Trophoblast cell (in vitro differentiated cells and primary cell): ENCODE data around the gene PANX1.

Source experiments
- DNase-seq, 2 donors: peaks; one replicate each; pipeline ENCODE4 v3.0.0-alpha.2; 2016
- H2AFZ ChIP-seq: 2 replicates; pipeline ENCODE4 v1.6.1; 2013; ENCODE audit warnings: low read length, moderate library complexity, mild to moderate bottlenecking; ENCODE audit not compliant: insufficient read depth, poor library complexity
- H2AK5ac ChIP-seq: 2 replicates; pipeline ENCODE4 v1.6.1; 2013; ENCODE audit warnings: mild to moderate bottlenecking, low read length
- H2BK120ac ChIP-seq: 2 replicates; pipeline ENCODE4 v1.6.1; 2013; ENCODE audit warnings: low read length, mild to moderate bottlenecking, moderate library complexity; ENCODE audit not compliant: insufficient read depth, poor library complexity
- H2BK12ac ChIP-seq: 2 replicates; pipeline ENCODE4 v1.6.1; 2013; ENCODE audit warnings: mild to moderate bottlenecking, low read length, moderate library complexity
- H2BK5ac ChIP-seq: 2 replicates; pipeline ENCODE4 v1.6.1; 2013; ENCODE audit warnings: low read length, low read depth, moderate library complexity, mild to moderate bottlenecking; ENCODE audit not compliant: poor library complexity
- H3K14ac ChIP-seq: 2 replicates; pipeline ENCODE4 v1.6.1; 2013; ENCODE audit warnings: mild to moderate bottlenecking, low read length
- H3K18ac ChIP-seq: 2 replicates; pipeline ENCODE4 v1.6.1; 2013; ENCODE audit warnings: mild to moderate bottlenecking, low read length
- H3K23ac ChIP-seq: 2 replicates; pipeline ENCODE4 v1.6.1; 2013; ENCODE audit warnings: low read length
- H3K27ac ChIP-seq: 2 replicates; pipeline ENCODE4 v1.5.1; 2013; ENCODE audit warnings: low read depth, mild to moderate bottlenecking, inconsistent platforms, low read length, moderate library complexity
- H3K27me3 ChIP-seq: 2 replicates; pipeline ENCODE4 v1.6.1; 2013; ENCODE audit warnings: inconsistent platforms, mild to moderate bottlenecking, low read length, moderate library complexity; ENCODE audit not compliant: insufficient read depth
- H3K36me3 ChIP-seq, 2 experiments: 1 replicate in 1 of 2; 2 replicates in 1 of 2; pipeline ENCODE4 v1.6.1; 2013; ENCODE audit warnings: low read length in 2 of 2, mild to moderate bottlenecking in 2 of 2, moderate library complexity in 1 of 2; ENCODE audit not compliant: insufficient read depth in 2 of 2, control insufficient read depth in 1 of 2
- H3K4ac ChIP-seq: 2 replicates; pipeline ENCODE4 v1.6.1; 2013; ENCODE audit warnings: low read depth, mild to moderate bottlenecking, low read length, moderate library complexity
- H3K4me1 ChIP-seq, 2 experiments: 1 replicate in 1 of 2; 2 replicates in 1 of 2; pipeline ENCODE4 v1.6.1; 2013; ENCODE audit warnings: low read length in 2 of 2, mild to moderate bottlenecking in 2 of 2, moderate library complexity in 1 of 2; ENCODE audit not compliant: insufficient read depth in 2 of 2, control insufficient read depth in 1 of 2
- H3K4me2 ChIP-seq: 2 replicates; pipeline ENCODE4 v1.6.1; 2013; ENCODE audit warnings: inconsistent platforms, mild to moderate bottlenecking, low read length, moderate library complexity
- H3K4me3 ChIP-seq: 2 replicates; pipeline ENCODE4 v1.5.1; 2013; ENCODE audit warnings: mild to moderate bottlenecking, low read depth, low read length, inconsistent platforms
- H3K79me1 ChIP-seq: one replicate; pipeline ENCODE4 v1.6.1; 2013; ENCODE audit warnings: low read length
- H3K79me2 ChIP-seq: 2 replicates; pipeline ENCODE4 v1.6.1; 2013; ENCODE audit warnings: low read length, mild to moderate bottlenecking; ENCODE audit not compliant: control insufficient read depth, insufficient read depth, poor library complexity
- H3K9ac ChIP-seq: 2 replicates; pipeline ENCODE4 v1.6.1; 2013; ENCODE audit warnings: mild to moderate bottlenecking, low read length
- H3K9me3 ChIP-seq: 2 replicates; pipeline ENCODE4 v1.6.1; 2013; ENCODE audit warnings: low read depth, mild to moderate bottlenecking, control low read depth, inconsistent platforms, low read length; ENCODE audit not compliant: insufficient read depth
- H4K12ac ChIP-seq: 2 replicates; pipeline ENCODE4 v1.6.1; 2013; ENCODE audit warnings: low read depth, mild to moderate bottlenecking, low read length, moderate library complexity
- H4K8ac ChIP-seq: 2 replicates; pipeline ENCODE4 v1.6.1; 2013; ENCODE audit warnings: low read depth, mild to moderate bottlenecking, low read length, moderate library complexity
- H4K91ac ChIP-seq: one replicate; pipeline ENCODE4 v1.6.1; 2013; ENCODE audit warnings: low read depth, mild to moderate bottlenecking, low read length, moderate library complexity
- WGBS: extraction: QIAGEN DNeasy Blood & Tissue Kit; methylation state at CpG from one replicate; pipeline ENCODE4 v1.1.7; 2013; ENCODE audit warnings: missing lambda C conversion rate; ENCODE audit not compliant: insufficient read length, insufficient coverage; ENCODE audit errors: extremely low coverage; 5-methylcytosine and 5-hydroxymethylcytosine counted together

PANX1 gene

DNA sequence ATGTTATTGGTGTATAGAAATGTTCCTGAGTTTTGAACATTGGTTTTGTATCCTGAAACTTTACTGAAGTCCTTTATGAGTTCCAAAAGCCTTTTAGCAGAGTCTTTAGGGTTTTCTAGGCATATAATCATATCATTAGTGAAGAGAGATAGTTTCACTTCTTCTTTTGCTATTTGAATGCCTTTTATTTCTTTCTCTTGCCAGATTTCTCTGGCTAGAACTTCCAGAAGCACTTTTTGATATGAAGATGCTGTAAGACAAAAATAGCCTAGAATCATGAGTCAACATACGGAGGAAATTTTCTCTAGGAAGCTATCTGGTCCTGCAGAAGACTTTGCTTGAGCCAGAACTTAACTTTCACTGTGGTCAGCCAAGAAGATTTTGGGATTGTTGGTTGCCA lies 89.1 kb downstream of the PANX1 start:
- no peak overlapping the region for H2AK5ac ChIP-seq
- no peaks in the 10 kb centered on the region for H3K36me3 ChIP-seq
- H3K27me3 ChIP-seq = no peaks in the 10 kb centered on the region
- no peak overlapping the region for H3K4me3 ChIP-seq
- no peaks in the 10 kb centered on the region for H3K79me1 ChIP-seq
- no peak overlapping the region for H2BK120ac ChIP-seq
- H3K14ac ChIP-seq = no peak overlapping the region
- no peak overlapping the region for H3K27ac ChIP-seq
- H3K9me3 ChIP-seq = peaks cover 1% of the 10 kb centered on the region
- H3K18ac ChIP-seq = no peak overlapping the region
- no peak for DNase-seq
- no peak overlapping the region for H2AFZ ChIP-seq
- no peak overlapping the region for H4K91ac ChIP-seq
- no CpG with 5 or more reads among the region's 1 CpG for WGBS
- H3K4me2 ChIP-seq = no peak overlapping the region
- no peak overlapping the region for H4K8ac ChIP-seq
- H3K4me1 ChIP-seq = no peaks in the 10 kb centered on the region
- no peak overlapping the region for H3K23ac ChIP-seq
- H2BK12ac ChIP-seq = no peak overlapping the region
- no peak overlapping the region for H3K4ac ChIP-seq
- no peaks in the 10 kb centered on the region for H3K79me2 ChIP-seq
- no peak overlapping the region for H4K12ac ChIP-seq
- no peak overlapping the region for H2BK5ac ChIP-seq
- H3K9ac ChIP-seq = no peak overlapping the region

DNA sequence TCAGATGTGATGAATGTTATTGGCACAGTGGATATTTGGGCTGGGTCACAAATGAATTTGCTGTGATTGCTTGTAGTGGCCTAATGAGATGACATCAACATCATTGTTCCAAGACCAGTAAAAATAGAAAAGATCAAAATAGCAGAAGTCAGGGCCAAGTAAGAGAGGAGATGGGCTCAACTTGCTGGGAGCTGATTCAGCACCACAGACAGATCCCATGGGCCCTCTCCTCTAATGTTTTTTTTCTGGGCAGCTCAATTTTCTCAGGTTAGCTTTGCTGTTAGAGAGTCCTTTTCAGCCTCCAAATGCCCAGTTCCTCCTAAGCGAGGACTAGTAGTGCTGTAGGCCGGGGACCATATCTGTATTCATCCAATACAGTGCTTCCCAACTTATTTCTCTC lies 89.7 kb downstream of the PANX1 start:
- no peak overlapping the region for H3K9ac ChIP-seq
- no peak overlapping the region for H3K23ac ChIP-seq
- H4K8ac ChIP-seq = no peak overlapping the region
- H2BK120ac ChIP-seq = no peak overlapping the region
- no peaks in the 10 kb centered on the region for H3K79me2 ChIP-seq
- H3K79me1 ChIP-seq = no peaks in the 10 kb centered on the region
- no peak overlapping the region for H3K4me3 ChIP-seq
- H2AK5ac ChIP-seq = no peak overlapping the region
- no peak overlapping the region for H3K18ac ChIP-seq
- no peak overlapping the region for H2BK5ac ChIP-seq
- DNase-seq = no peak
- no peak overlapping the region for H4K12ac ChIP-seq
- no CpG with 5 or more reads among the region's 2 CpGs for WGBS
- H4K91ac ChIP-seq = no peak overlapping the region
- no peak overlapping the region for H3K14ac ChIP-seq
- H3K27ac ChIP-seq = no peak overlapping the region
- no peak overlapping the region for H3K4ac ChIP-seq
- peaks cover 1% of the 10 kb centered on the region for H3K9me3 ChIP-seq
- H3K4me1 ChIP-seq = no peaks in the 10 kb centered on the region
- no peak overlapping the region for H2AFZ ChIP-seq
- no peaks in the 10 kb centered on the region for H3K36me3 ChIP-seq
- no peak overlapping the region for H2BK12ac ChIP-seq
- H3K4me2 ChIP-seq = no peak overlapping the region
- no peaks in the 10 kb centered on the region for H3K27me3 ChIP-seq

DNA sequence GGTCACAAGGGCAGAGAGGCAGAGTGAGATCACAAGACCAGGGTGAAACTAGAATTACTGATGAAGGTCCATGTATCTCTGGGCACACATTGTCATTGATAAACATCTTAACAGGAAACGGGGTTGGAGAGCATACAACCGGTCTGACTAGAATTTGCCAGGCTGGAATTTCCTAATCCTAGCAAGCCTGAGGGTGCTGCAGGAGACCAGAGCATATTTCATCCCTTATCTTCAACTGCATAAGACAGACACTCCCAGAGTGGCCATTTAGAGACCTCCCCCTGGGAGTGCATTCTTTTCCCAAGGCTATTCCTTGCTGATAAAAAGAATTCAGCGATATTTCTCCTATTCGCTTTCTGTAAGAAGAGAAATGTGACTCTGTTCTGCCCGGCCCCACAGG lies 91.1 kb downstream of the PANX1 start:
- H3K79me1 ChIP-seq = no peaks in the 10 kb centered on the region
- H4K12ac ChIP-seq = no peak overlapping the region
- H2AFZ ChIP-seq = no peak overlapping the region
- H2AK5ac ChIP-seq = no peak overlapping the region
- peak; percentile 44 to 65 for DNase-seq
- H3K27me3 ChIP-seq = no peaks in the 10 kb centered on the region
- no peak overlapping the region for H4K8ac ChIP-seq
- no peak overlapping the region for H3K18ac ChIP-seq
- H3K4me3 ChIP-seq = no peak overlapping the region
- H2BK120ac ChIP-seq = no peak overlapping the region
- no peaks in the 10 kb centered on the region for H3K79me2 ChIP-seq
- no peak overlapping the region for H2BK5ac ChIP-seq
- H3K4ac ChIP-seq = no peak overlapping the region
- no peaks in the 10 kb centered on the region for H3K4me1 ChIP-seq
- H3K9ac ChIP-seq = no peak overlapping the region
- no peak overlapping the region for H3K14ac ChIP-seq
- peaks cover 1% of the 10 kb centered on the region for H3K9me3 ChIP-seq
- no peak overlapping the region for H3K4me2 ChIP-seq
- H3K36me3 ChIP-seq = no peaks in the 10 kb centered on the region
- no CpG with 5 or more reads among the region's 5 CpGs for WGBS
- H3K23ac ChIP-seq = no peak overlapping the region
- no peak overlapping the region for H3K27ac ChIP-seq
- H4K91ac ChIP-seq = no peak overlapping the region
- H2BK12ac ChIP-seq = no peak overlapping the region

DNA sequence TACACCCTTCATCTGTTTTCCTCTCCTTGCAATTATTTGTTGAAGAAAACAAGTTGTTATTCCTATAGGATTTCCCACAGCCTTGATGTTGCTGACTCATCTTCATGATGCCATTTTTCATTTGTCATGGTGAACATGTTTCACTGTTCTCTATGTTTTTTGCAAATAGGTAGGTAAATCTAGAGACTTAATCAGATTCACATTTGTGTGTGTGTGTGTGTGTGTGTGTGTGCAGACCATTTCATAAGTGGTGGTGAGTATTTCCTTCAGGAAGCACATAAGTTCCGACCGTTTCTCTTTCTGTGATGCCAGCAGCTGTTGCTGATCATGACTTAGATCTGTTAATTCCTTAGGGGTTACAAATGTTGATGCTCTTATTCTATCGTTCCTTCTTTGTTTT lies 95.4 kb downstream of the PANX1 start:
- no peaks in the 10 kb centered on the region for H3K36me3 ChIP-seq
- no peak overlapping the region for H4K12ac ChIP-seq
- H3K4me3 ChIP-seq = no peak overlapping the region
- no peak overlapping the region for H2AK5ac ChIP-seq
- H3K4me1 ChIP-seq = no peaks in the 10 kb centered on the region
- no peak overlapping the region for H3K4me2 ChIP-seq
- no peak overlapping the region for H3K4ac ChIP-seq
- peaks cover 1% of the 10 kb centered on the region for H3K9me3 ChIP-seq
- no peak overlapping the region for H3K18ac ChIP-seq
- no peak overlapping the region for H4K8ac ChIP-seq
- no peak overlapping the region for H3K27ac ChIP-seq
- H3K9ac ChIP-seq = no peak overlapping the region
- no CpG with 5 or more reads among the region's 3 CpGs for WGBS
- no peak overlapping the region for H2BK12ac ChIP-seq
- no peak for DNase-seq
- no peak overlapping the region for H2BK5ac ChIP-seq
- H3K79me1 ChIP-seq = no peaks in the 10 kb centered on the region
- no peaks in the 10 kb centered on the region for H3K27me3 ChIP-seq
- no peak overlapping the region for H2AFZ ChIP-seq
- no peaks in the 10 kb centered on the region for H3K79me2 ChIP-seq
- no peak overlapping the region for H4K91ac ChIP-seq
- no peak overlapping the region for H2BK120ac ChIP-seq
- no peak overlapping the region for H3K23ac ChIP-seq
- no peak overlapping the region for H3K14ac ChIP-seq
